Liver (tissue), 9 donors: ENCODE data around the gene TOMT. TPM values are rescaled to one million over a fixed set of nuclear protein-coding genes. Genes with fewer than 3 reads are reported as not detected.
"Not testable (repeated sequence)": the region's sequence is repeated elsewhere in the genome, so short reads cannot be mapped to it uniquely, and the experiment has no call there.

ENCODE experiments used
- DNase-seq: peaks from one replicate; pipeline ENCODE4 v3.0.0-alpha.2; 2017; ENCODE audit warnings: low spot score
- H3K27ac ChIP-seq, 2 donors: one replicate each; pipeline ENCODE4 v1.7.0; 2013; ENCODE audit warnings: inconsistent platforms in 2 of 2, low read length in 2 of 2, control low read depth in 1 of 2, low read depth in 1 of 2, mild to moderate bottlenecking in 1 of 2
- H3K27me3 ChIP-seq, 4 donors: one replicate each; pipeline versions ENCODE4 v1.6.1 to v1.7.0; 2013; ENCODE audit warnings: low read length in 3 of 4, inconsistent platforms in 1 of 4, mild to moderate bottlenecking in 1 of 4, moderate library complexity in 1 of 4; ENCODE audit not compliant: control insufficient read depth in 4 of 4, insufficient read depth in 4 of 4
- H3K36me3 ChIP-seq, 4 donors: one replicate each; pipeline versions ENCODE4 v1.6.1 to v1.7.0; 2013; ENCODE audit warnings: low read length in 3 of 4, mild to moderate bottlenecking in 3 of 4, low read depth in 1 of 4, moderate library complexity in 1 of 4; ENCODE audit not compliant: control insufficient read depth in 4 of 4, insufficient read depth in 3 of 4
- H3K4me1 ChIP-seq, 4 donors: one replicate each; pipeline versions ENCODE4 v1.6.1 to v1.7.0; 2013; ENCODE audit warnings: low read length in 3 of 4, mild to moderate bottlenecking in 3 of 4, moderate library complexity in 1 of 4; ENCODE audit not compliant: control insufficient read depth in 4 of 4, insufficient read depth in 4 of 4
- H3K4me3 ChIP-seq, 3 donors: one replicate each; pipeline versions ENCODE4 v1.6.1 to v1.7.0; 2013; ENCODE audit warnings: low read length in 3 of 3, control low read depth in 1 of 3, low read depth in 1 of 3, mild to moderate bottlenecking in 1 of 3
- H3K9ac ChIP-seq, 2 donors: one replicate each; pipeline ENCODE4 v1.7.0; 2013; ENCODE audit warnings: low read length in 2 of 2, mild to moderate bottlenecking in 2 of 2, moderate library complexity in 2 of 2, control low read depth in 1 of 2, low read depth in 1 of 2
- H3K9me3 ChIP-seq, 4 donors: one replicate each; pipeline versions ENCODE4 v1.6.1 to v1.7.0; 2013; ENCODE audit warnings: low read length in 3 of 4; ENCODE audit not compliant: control insufficient read depth in 4 of 4
- ATF3 ChIP-seq: IDR thresholded peaks from 2 replicates; pipeline ENCODE4 v1.6.1; 2016; ENCODE audit warnings: antibody characterized with exemption
- FOXA1 ChIP-seq: IDR thresholded peaks from 2 replicates; pipeline ENCODE4 v1.6.1; 2016; ENCODE audit warnings: antibody characterized with exemption
- FOXA2 ChIP-seq: IDR thresholded peaks from 2 replicates; pipeline ENCODE4 v1.6.1; 2016; ENCODE audit warnings: antibody characterized with exemption
- HNF4A ChIP-seq, 2 donors: conservative IDR thresholded peaks; 2 replicates each; pipeline ENCODE4 v1.6.1; 2016; ENCODE audit warnings: antibody characterized with exemption in 2 of 2, mild to moderate bottlenecking in 2 of 2
- HNF4G ChIP-seq: IDR thresholded peaks from 2 replicates; pipeline ENCODE4 v1.6.1; 2016; ENCODE audit warnings: antibody characterized with exemption
- JUND ChIP-seq, 2 donors: IDR thresholded peaks; 2 replicates each; pipeline ENCODE4 v1.6.1; 2016; ENCODE audit warnings: antibody characterized with exemption in 2 of 2
- NR2F2 ChIP-seq: IDR thresholded peaks from 2 replicates; pipeline ENCODE4 v1.6.1; 2016; ENCODE audit warnings: antibody characterized with exemption
- RAD21 ChIP-seq, 2 donors: IDR thresholded peaks; 2 replicates each; pipeline ENCODE4 v1.6.1; 2016; ENCODE audit warnings: antibody characterized with exemption in 2 of 2, mild to moderate bottlenecking in 2 of 2
- REST ChIP-seq: IDR thresholded peaks from 2 replicates; pipeline ENCODE4 v1.6.1; 2016; ENCODE audit warnings: antibody characterized with exemption, mild to moderate bottlenecking
- RXRA ChIP-seq, 2 donors: IDR thresholded peaks; 2 replicates each; pipeline ENCODE4 v1.6.1; 2017 to 2018; ENCODE audit warnings: antibody characterized with exemption in 2 of 2, mild to moderate bottlenecking in 1 of 2
- SP1 ChIP-seq: IDR thresholded peaks from 2 replicates; pipeline ENCODE4 v1.6.1; 2018; ENCODE audit warnings: antibody characterized with exemption, mild to moderate bottlenecking
- TAF1 ChIP-seq: conservative IDR thresholded peaks from 2 replicates; pipeline ENCODE4 v1.6.1; 2016; ENCODE audit warnings: antibody characterized with exemption, mild to moderate bottlenecking
- YY1 ChIP-seq: IDR thresholded peaks from 2 replicates; pipeline ENCODE4 v1.6.1; 2016; ENCODE audit warnings: antibody characterized with exemption, mild to moderate bottlenecking
- WGBS: extraction: QIAGEN DNeasy Blood & Tissue Kit; methylation state at CpG from one replicate; pipeline ENCODE4 v1.1.7; 2013; 5-methylcytosine and 5-hydroxymethylcytosine counted together
- polyA plus RNA-seq, 2 donors: library from polyadenylated mRNA; stranded (reverse) in 1 of 2; unstranded in 1 of 2; fragments of 200-250 nt in 1 of 2; fragments of >200 nt in 1 of 2; fragmentation: Nextera tagmentation in 1 of 2; extraction: Ambion mirVana in 1 of 2; gene quantifications; one replicate each; pipeline versions ENCODE4 v1.2.1 to v1.2.3, GENCODE V29; 2013 to 2015
- total RNA-seq, 2 donors: library from RNA; depleted of rRNA; stranded (reverse); fragments of >200 nt; gene quantifications; one replicate each; pipeline ENCODE4 v1.2.3, GENCODE V29; 2014
- TF ChIP-seq, protein P1 (sequence below): IDR thresholded peaks from 2 replicates; pipeline ENCODE4 v1.6.1; 2016; ENCODE audit warnings: antibody characterized with exemption
- TF ChIP-seq, protein P2 (sequence below): IDR thresholded peaks from 2 replicates; pipeline ENCODE4 v1.6.1; 2016; ENCODE audit warnings: antibody characterized with exemption
- donor health status: healthy.
- donor health status: healthy.
- donor health status: healthy.
- donor health status: healthy.
- donor health status: healthy.

TOMT gene
- total and polyA plus RNA-seq, 4 donors, result 0.33 TPM; not detected in 3

DNA sequence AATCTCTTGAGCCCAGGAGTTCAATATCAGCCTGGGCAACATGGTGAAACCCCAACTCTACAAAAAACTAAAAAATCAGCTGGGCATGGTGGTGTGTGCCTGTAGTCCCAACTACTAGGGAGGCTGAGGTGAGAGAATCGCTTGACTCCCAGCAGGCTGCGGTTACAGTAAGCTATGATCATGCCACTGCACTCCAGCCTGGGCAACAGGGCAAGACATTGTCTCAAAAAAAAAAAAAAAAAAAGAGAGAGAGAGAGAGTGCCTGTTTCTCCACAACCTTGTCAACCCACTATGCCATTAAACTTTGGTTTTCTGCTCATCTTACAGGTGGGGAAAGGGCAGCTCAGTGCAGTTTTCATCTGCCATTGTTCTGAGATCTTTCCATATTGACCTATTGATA is 34.9 kb downstream of the TOMT start (continued):
- TF ChIP-seq, protein P1, sequence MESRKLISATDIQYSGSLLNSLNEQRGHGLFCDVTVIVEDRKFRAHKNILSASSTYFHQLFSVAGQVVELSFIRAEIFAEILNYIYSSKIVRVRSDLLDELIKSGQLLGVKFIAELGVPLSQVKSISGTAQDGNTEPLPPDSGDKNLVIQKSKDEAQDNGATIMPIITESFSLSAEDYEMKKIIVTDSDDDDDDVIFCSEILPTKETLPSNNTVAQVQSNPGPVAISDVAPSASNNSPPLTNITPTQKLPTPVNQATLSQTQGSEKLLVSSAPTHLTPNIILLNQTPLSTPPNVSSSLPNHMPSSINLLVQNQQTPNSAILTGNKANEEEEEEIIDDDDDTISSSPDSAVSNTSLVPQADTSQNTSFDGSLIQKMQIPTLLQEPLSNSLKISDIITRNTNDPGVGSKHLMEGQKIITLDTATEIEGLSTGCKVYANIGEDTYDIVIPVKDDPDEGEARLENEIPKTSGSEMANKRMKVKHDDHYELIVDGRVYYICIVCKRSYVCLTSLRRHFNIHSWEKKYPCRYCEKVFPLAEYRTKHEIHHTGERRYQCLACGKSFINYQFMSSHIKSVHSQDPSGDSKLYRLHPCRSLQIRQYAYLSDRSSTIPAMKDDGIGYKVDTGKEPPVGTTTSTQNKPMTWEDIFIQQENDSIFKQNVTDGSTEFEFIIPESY, result no peak
- TF ChIP-seq, protein P2, sequence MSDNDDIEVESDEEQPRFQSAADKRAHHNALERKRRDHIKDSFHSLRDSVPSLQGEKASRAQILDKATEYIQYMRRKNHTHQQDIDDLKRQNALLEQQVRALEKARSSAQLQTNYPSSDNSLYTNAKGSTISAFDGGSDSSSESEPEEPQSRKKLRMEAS, result no peak
- TF ChIP-seq JUND (IDR thresholded peaks at IDR 0.05), result no peak
- no peak for TF ChIP-seq NR2F2
- TF ChIP-seq YY1, result no peak
- no peak for TF ChIP-seq HNF4G
- TF ChIP-seq HNF4A (conservative IDR thresholded peaks at IDR 0.05), result no peak
- no peak for TF ChIP-seq FOXA1

DNA sequence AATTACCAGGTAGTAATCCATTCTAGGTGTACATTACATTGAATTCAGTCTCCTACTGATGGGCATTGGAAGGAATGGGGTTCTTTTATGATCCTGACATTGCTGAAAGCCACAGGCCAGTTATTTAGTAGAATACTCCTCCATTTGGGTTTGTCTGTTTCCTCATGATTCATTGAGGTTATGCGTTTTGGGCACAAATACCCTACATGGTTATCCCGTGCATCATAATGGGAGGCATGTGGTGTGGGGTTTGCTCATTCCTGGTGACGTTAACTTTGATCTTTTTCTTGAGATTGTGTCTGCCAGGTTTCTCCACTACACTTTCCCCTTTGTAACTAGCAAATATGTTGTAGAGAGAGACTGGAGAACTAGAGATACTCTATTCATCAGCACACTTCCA is 35.3 kb downstream of the TOMT start:
- Histone ChIP-seq H3K4me3 (no peak overlapping the region), H3K27ac (no peak overlapping the region), H3K4me1 (no peaks in the 10 kb centered on the region), H3K27me3 (no peaks in the 10 kb centered on the region), H3K9me3 (no peaks in the 10 kb centered on the region), H3K9ac (no peak overlapping the region), H3K36me3 (no peaks in the 10 kb centered on the region)
- TF ChIP-seq FOXA1, result no peak
- TF ChIP-seq, protein P2, result no peak
- 69% methylated on average over 3 of the region's 3 CpGs for WGBS
- DNase-seq, result no peak

- H3K27me3 ChIP-seq, H3K9ac ChIP-seq, H3K9me3 ChIP-seq, H3K27ac ChIP-seq, H3K36me3 ChIP-seq, DNase-seq, H3K4me1 ChIP-seq, H3K4me3 ChIP-seq: not testable (repeated sequence)
- WGBS, result 47% methylated on average over 1 of the region's 1 CpG
These were observed 36.4 kb downstream of the TOMT start for GRCh38 chr11:72142086-72142485.

DNA sequence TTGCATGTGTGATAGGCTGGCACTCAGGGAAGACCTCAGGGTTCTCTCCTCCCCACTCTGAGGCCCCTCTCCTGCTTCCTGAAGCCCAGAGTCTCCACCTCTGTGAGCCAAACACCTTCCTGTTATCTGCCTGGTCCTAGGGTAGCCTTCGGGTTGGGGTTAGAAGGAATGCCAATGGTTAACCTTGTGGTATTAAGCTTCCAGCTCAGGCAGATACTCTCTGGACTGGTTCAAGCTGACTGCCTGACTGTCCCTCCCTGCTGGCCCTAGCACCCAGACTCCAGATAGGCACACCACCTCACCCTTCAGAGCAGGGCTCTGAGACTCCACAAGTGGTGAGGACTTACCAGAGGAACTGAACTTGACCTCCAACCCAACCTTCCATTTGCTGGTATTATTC is 36.8 kb downstream of the TOMT start:
- 68% methylated on average over 1 of the region's 1 CpG for WGBS
- not testable (repeated sequence) for H3K36me3 ChIP-seq, H3K9me3 ChIP-seq, H3K4me3 ChIP-seq, DNase-seq, H3K27me3 ChIP-seq, H3K4me1 ChIP-seq, H3K27ac ChIP-seq, H3K9ac ChIP-seq

DNA sequence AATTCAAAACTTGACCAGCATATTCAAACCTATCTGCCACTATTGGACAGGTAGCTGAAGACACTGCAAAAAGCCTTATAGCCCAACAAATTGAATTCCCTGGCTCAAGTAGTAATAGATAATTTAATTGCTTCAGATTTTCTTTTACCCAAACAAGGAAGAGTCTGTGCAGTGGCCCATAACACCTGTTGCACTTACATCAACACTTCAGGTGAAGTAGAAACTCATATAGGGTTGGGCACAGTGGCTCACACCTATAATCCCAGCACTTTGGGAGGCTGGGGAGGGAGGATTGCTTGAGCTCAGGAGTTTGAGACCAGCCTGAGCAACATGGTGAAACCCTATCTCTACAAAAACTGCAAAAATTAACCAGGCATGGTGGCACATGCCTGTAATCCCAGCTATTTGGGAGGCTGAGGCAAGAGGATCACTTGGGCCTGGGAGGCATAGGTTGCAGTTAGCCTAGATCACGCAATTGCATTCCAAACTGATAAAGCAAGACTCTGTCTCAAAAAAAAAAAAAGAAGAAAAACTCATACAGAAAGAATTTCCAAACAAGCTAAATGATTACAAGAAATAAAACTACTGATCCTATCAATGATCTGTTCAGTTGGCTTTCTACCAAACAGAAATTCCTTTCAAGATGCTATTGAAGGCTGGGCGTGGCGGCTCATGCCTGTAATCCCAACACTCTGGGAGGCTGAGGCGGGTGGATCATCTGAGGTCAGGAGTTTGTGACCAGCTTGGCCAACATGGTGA is 39.3 kb downstream of the TOMT start:
- no peak overlapping the region for H3K27ac ChIP-seq
- H3K4me1 ChIP-seq, result no peaks in the 10 kb centered on the region
- no peaks in the 10 kb centered on the region for H3K9me3 ChIP-seq
- no peak overlapping the region for H3K9ac ChIP-seq
- no peaks in the 10 kb centered on the region for H3K27me3 ChIP-seq
- no peak overlapping the region for H3K4me3 ChIP-seq
- no peak for DNase-seq
- 89% methylated on average over 4 of the region's 4 CpGs for WGBS
- no peaks in the 10 kb centered on the region for H3K36me3 ChIP-seq
- TF ChIP-seq YY1 (no peak), FOXA1 (no peak), JUND (IDR thresholded peaks at IDR 0.05) (no peak), RXRA (IDR thresholded peaks at IDR 0.05) (no peak), FOXA2 (no peak), RAD21 (IDR thresholded peaks at IDR 0.05) (no peak), SP1 (no peak), NR2F2 (no peak), TAF1 (no peak), ATF3 (no peak), REST (no peak)
- TF ChIP-seq, protein P2, result no peak
